ENCODE results near the gene ANG.

- TF ChIP-seq POLR2A (IDR thresholded peaks at IDR 0.05), result no peak
- TF ChIP-seq, protein P1, sequence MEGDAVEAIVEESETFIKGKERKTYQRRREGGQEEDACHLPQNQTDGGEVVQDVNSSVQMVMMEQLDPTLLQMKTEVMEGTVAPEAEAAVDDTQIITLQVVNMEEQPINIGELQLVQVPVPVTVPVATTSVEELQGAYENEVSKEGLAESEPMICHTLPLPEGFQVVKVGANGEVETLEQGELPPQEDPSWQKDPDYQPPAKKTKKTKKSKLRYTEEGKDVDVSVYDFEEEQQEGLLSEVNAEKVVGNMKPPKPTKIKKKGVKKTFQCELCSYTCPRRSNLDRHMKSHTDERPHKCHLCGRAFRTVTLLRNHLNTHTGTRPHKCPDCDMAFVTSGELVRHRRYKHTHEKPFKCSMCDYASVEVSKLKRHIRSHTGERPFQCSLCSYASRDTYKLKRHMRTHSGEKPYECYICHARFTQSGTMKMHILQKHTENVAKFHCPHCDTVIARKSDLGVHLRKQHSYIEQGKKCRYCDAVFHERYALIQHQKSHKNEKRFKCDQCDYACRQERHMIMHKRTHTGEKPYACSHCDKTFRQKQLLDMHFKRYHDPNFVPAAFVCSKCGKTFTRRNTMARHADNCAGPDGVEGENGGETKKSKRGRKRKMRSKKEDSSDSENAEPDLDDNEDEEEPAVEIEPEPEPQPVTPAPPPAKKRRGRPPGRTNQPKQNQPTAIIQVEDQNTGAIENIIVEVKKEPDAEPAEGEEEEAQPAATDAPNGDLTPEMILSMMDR (IDR thresholded peaks at IDR 0.05), result no peak
Measured at GRCh38 chr14:20683125-20683890, 5.3 kb upstream of the ANG start.

All from esophagus squamous epithelium (tissue), 4 donors.